ENCODE results near the gene PALS1. TPM values are rescaled to one million over a fixed set of nuclear protein-coding genes. Genes with fewer than 3 reads are reported as not detected.
"Not testable (repeated sequence)": the region's sequence is repeated elsewhere in the genome, so short reads cannot be mapped to it uniquely, and the experiment has no call there.

Gene PALS1
- total RNA-seq, 2 experiments from 2014 or later: 9.5 to 10.2 TPM

DNA sequence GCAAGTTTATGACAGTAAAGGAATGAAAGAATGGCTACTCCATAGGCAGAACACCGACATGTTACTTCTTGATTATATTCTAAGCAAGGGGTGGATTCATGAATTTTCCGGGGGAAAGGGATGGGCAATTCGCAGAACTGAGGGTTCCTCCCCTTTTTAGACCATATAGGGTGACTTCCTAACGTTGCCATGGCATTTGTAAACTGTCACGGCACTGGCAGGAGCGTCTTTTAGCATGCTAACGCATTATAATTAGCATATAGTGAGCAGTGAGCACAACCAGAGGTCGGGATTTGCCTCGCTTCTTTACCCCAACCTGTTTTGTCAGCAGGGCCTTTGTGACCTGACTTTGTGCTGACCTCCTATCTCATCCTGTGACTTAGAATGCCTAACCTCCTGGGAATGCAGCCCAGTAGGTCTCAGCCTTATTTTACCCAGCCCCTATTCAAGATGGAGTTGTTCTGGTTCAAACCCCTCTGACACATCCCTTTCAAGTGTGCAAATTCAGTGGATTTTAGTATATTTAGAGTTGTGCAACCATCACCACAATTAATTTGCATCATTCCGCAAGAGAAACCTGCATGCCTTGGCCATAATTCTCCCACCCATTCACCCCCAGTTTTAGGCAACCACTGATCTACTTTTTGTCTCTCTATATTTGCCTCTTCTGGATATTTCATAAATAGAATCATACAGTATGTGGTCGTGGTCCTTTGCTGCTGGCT, 27.4 kb downstream of the PALS1 start:
- no peak overlapping the region for H3K27ac Mint-ChIP-seq

GRCh38 chr14:67269298-67270060, 28.2 kb downstream of the PALS1 start:
- Mint-ChIP-seq H3K9me3 (peaks cover 2% of the 10 kb centered on the region), H3K36me3 (peaks cover 16% of the 10 kb centered on the region), H3K4me3 (no peak overlapping the region), H3K27me3 (no peaks in the 10 kb centered on the region), H3K27ac (no peak overlapping the region), H3K4me1 (peaks cover 6% of the 10 kb centered on the region)
- ATAC-seq (ENCODE audit: low read depth) (no peak), DNase-seq (no peak)
- POLR2A ChIA-PET: no interaction called here

More for the DNA sequence above, 27.4 kb downstream of the PALS1 start:
- Mint-ChIP-seq H3K36me3 (peaks cover 11% of the 10 kb centered on the region), H3K4me3 (no peak overlapping the region), H3K27me3 (no peaks in the 10 kb centered on the region), H3K9me3 (peaks cover under 1% of the 10 kb centered on the region), H3K4me1 (peaks cover 6% of the 10 kb centered on the region)
- ATAC-seq (ENCODE audit: low read depth) (no peak), DNase-seq (no peak)
- POLR2A ChIA-PET: no interaction called here

- no peaks in the 10 kb centered on the region for H3K27me3 Mint-ChIP-seq
- peaks cover 6% of the 10 kb centered on the region for H3K4me1 Mint-ChIP-seq
- DNase-seq (no peak), ATAC-seq (ENCODE audit: low read depth) (no peak)
- no peak overlapping the region for H3K27ac Mint-ChIP-seq
- POLR2A ChIA-PET: no interaction called here
- H3K36me3 Mint-ChIP-seq: peaks cover 19% of the 10 kb centered on the region
- peaks cover 2% of the 10 kb centered on the region for H3K9me3 Mint-ChIP-seq
- no peak overlapping the region for H3K4me3 Mint-ChIP-seq
Observed at GRCh38 chr14:67270145-67270753, 29.0 kb downstream of the PALS1 start.

DNA sequence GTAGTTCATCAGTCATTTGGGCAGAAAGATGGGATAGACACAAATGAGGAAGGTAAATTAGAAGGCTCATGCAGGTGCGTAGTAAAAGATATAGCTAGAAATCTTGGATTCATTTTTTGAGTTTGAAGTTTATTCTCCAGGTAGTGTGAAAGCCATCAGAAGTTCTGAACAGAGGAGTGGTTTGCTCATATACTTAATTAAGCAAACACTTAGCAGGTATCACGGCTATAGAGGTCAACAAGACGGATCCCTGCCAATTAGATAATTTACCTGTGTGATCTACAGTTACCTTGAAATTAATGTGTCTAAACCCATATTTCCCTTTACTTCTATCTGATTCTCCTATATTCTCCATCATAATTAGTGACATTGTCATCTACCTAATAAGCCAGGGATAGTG, 29.7 kb downstream of the PALS1 start:
- ATAC-seq (ENCODE audit: low read depth): no peak
- peaks cover 2% of the 10 kb centered on the region for H3K9me3 Mint-ChIP-seq
- no peaks in the 10 kb centered on the region for H3K27me3 Mint-ChIP-seq
- POLR2A ChIA-PET: no interaction called here
- DNase-seq: no peak
- H3K4me1 Mint-ChIP-seq: peaks cover 6% of the 10 kb centered on the region
- H3K27ac Mint-ChIP-seq: no peak overlapping the region
- H3K36me3 Mint-ChIP-seq: peaks cover 19% of the 10 kb centered on the region
- H3K4me3 Mint-ChIP-seq: no peak overlapping the region

- H3K27me3 Mint-ChIP-seq; POLR2A ChIA-PET; ATAC-seq (ENCODE audit: low read depth); H3K27ac Mint-ChIP-seq; H3K4me3 Mint-ChIP-seq; H3K9me3 Mint-ChIP-seq; H3K4me1 Mint-ChIP-seq; DNase-seq: not testable (repeated sequence)
- peaks cover 17% of the 10 kb centered on the region for H3K36me3 Mint-ChIP-seq
Observed at GRCh38 chr14:67273281-67273680, 32.0 kb downstream of the PALS1 start.

DNA sequence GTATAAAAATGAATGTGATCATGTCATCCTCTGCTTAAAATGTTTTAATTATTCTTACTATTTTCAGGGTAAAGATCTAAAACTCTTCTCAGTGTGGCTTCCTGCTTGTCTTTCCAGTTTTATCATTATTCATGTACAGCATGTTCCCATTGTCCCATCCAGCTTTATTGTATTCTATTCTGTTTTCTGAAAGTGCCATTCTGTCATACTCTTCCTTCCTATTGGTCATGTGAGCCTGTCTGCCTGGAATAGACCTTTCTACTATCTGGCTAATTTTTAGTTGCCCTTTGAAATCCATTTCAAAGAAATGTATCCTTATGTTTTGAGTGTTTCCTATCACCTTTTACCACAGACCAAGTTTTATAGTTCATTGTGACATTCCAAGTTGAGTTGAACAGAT, 34.9 kb downstream of the PALS1 start:
- Mint-ChIP-seq H3K27ac (no peak overlapping the region), H3K4me1 (no peaks in the 10 kb centered on the region)

GRCh38 chr14:67280506-67280905, 39.3 kb downstream of the PALS1 start:
- no peak for ATAC-seq (ENCODE audit: low read depth)
- no peak overlapping the region for H3K27ac Mint-ChIP-seq
- DNase-seq: no peak
- POLR2A ChIA-PET: no interaction called here
- H3K4me1 Mint-ChIP-seq: no peaks in the 10 kb centered on the region
- no peaks in the 10 kb centered on the region for H3K27me3 Mint-ChIP-seq
- no peak overlapping the region for H3K4me3 Mint-ChIP-seq
- no peaks in the 10 kb centered on the region for H3K9me3 Mint-ChIP-seq
- H3K36me3 Mint-ChIP-seq: no peaks in the 10 kb centered on the region

More for the DNA sequence above, 34.9 kb downstream of the PALS1 start:
- H3K9me3 Mint-ChIP-seq: peaks cover 2% of the 10 kb centered on the region
- H3K27me3 Mint-ChIP-seq: no peaks in the 10 kb centered on the region
- POLR2A ChIA-PET: no interaction called here
- DNase-seq (no peak), ATAC-seq (ENCODE audit: low read depth) (no peak)
- no peak overlapping the region for H3K4me3 Mint-ChIP-seq
- H3K36me3 Mint-ChIP-seq: peaks cover 17% of the 10 kb centered on the region

GRCh38 chr14:67285876-67286452, 44.7 kb downstream of the PALS1 start:
- H3K27me3 Mint-ChIP-seq: no peaks in the 10 kb centered on the region
- H3K27ac Mint-ChIP-seq: no peak overlapping the region
- H3K4me1 Mint-ChIP-seq: no peaks in the 10 kb centered on the region
- no peaks in the 10 kb centered on the region for H3K36me3 Mint-ChIP-seq
- POLR2A ChIA-PET: no interaction called here
- DNase-seq: no peak
- H3K9me3 Mint-ChIP-seq: no peaks in the 10 kb centered on the region
- ATAC-seq (ENCODE audit: low read depth): no peak
- H3K4me3 Mint-ChIP-seq: no peak overlapping the region

Other genes with a start within 250 kb of the PALS1 start
- not detected for gene GARIN2, start 52.0 kb upstream of the PALS1 start, total RNA-seq
- 10 to 100 TPM; 38.7 to 41.9 TPM for gene ATP6V1D, start 118.4 kb downstream of the PALS1 start, total RNA-seq
- 100 to 1,000 TPM in 1 of 2 experiments, 10 to 100 TPM in 1; 93.2 to 103 TPM for gene EIF2S1, start 118.9 kb downstream of the PALS1 start, total RNA-seq
- gene PLEK2, start 170.7 kb downstream of the PALS1 start, total RNA-seq: under 1 TPM; 0.85 to 0.97 TPM
- gene TMEM229B, start 247.3 kb downstream of the PALS1 start, total RNA-seq: 10 to 100 TPM; 20.0 to 20.9 TPM

Data from activated naive CD8-positive, alpha-beta T cell treated with anti-CD3 and anti-CD28 coated beads, Interleukin-2, amount 10 ng/mL, durations not matched to agents 7 days and 5 days (primary cell).